ENCODE measurements around the gene FGF4.

DNA sequence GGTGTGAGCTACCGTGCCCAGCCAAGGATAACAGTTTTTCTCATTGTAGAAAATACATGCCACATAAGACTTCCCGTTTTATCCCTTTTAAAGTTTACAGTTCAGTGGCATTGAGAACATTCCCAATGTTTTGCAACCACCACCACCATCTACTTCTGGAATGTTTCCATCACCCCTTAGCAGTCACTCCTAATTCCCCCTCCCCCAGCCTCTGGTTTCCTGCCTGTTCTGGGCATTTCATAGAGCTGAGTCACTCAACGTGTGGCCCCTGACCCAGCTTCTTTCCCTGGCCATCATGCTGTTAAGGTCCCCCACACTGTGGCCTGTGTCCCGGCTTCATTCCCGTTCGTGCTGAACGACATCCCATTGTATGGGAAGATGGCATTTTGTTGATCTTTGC is 30.7 kb downstream of the FGF4 start:
- TF ChIP-seq, protein P1, sequence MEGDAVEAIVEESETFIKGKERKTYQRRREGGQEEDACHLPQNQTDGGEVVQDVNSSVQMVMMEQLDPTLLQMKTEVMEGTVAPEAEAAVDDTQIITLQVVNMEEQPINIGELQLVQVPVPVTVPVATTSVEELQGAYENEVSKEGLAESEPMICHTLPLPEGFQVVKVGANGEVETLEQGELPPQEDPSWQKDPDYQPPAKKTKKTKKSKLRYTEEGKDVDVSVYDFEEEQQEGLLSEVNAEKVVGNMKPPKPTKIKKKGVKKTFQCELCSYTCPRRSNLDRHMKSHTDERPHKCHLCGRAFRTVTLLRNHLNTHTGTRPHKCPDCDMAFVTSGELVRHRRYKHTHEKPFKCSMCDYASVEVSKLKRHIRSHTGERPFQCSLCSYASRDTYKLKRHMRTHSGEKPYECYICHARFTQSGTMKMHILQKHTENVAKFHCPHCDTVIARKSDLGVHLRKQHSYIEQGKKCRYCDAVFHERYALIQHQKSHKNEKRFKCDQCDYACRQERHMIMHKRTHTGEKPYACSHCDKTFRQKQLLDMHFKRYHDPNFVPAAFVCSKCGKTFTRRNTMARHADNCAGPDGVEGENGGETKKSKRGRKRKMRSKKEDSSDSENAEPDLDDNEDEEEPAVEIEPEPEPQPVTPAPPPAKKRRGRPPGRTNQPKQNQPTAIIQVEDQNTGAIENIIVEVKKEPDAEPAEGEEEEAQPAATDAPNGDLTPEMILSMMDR (IDR thresholded peaks at IDR 0.05) = no peak
- no peak for TF ChIP-seq POLR2A (IDR thresholded peaks at IDR 0.05)
- TF ChIP-seq POLR2AphosphoS5 (IDR thresholded peaks at IDR 0.05) = no peak
- no peak for TF ChIP-seq EP300 (IDR thresholded peaks at IDR 0.05)

Measured in upper lobe of left lung (tissue), 4 donors.